Activated naive CD4-positive, alpha-beta T cell treated with anti-CD3 and anti-CD28 coated beads, Interleukin-2, amount 50 U/mL, for 16 hours (primary cell): Measurements from ENCODE around the gene UNC93B1.

Source experiments
- DNase-seq: peaks from one replicate; pipeline ENCODE4 v3.0.0-alpha.2; 2020

Gene UNC93B1, protein sequence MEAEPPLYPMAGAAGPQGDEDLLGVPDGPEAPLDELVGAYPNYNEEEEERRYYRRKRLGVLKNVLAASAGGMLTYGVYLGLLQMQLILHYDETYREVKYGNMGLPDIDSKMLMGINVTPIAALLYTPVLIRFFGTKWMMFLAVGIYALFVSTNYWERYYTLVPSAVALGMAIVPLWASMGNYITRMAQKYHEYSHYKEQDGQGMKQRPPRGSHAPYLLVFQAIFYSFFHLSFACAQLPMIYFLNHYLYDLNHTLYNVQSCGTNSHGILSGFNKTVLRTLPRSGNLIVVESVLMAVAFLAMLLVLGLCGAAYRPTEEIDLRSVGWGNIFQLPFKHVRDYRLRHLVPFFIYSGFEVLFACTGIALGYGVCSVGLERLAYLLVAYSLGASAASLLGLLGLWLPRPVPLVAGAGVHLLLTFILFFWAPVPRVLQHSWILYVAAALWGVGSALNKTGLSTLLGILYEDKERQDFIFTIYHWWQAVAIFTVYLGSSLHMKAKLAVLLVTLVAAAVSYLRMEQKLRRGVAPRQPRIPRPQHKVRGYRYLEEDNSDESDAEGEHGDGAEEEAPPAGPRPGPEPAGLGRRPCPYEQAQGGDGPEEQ

DNA sequence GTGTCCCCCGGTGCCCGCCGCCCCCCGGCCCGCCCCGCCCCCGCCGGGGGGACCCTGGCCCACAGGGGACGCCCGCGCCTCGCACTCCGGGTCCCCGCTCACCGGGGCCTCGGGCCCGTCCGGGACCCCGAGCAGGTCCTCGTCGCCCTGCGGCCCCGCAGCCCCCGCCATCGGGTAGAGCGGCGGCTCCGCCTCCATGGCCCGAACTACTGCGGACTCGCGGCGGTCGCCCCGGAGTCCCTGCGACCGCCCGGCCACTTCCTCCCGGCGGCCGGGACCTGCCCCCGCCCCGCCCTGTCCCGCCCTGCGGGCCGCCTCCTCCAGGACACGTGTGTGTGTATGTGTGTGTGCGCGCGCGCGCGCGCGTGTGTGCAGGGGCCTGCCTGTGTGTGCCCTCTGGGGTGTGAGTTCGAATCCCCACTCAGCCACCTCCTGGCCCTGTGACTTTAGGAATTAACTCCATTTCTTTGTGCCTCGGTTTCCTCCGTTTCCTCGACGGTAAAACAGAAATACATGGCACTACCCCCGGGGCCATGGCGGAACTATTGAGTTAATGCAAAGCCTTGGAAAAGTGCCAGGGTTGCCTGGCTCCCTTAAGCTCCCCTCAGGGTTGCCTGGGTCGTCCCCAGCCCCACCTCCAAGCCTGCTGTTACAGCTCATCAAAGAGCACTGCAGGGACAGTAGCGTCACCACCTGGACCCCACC is at the start of gene UNC93B1:
TSS of gene UNC93B1 (minus strand) at position 252 of the 705 bp plus-strand sequence. CDS start at position 198, 54 bp downstream.
- peak; percentile 82 for DNase-seq

DNA sequence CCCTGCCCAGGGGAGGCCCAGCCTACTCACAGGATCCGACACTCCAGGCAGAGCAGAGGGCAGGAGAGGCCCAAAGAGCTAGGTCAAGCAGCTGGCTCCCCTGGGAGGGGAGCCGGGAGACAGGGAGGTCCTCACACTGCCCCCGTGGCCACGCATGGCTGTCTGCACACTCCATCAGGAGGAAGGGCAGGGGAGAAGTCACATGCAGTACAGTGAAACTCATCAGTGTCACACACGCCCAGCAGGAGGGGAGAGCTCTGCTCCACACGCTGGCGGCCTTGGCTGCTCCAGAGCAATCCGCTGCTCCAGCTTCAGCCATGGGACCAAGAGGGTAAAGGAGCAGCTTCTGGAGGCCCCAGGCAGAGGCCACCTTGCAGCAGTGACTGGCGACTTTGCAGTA is 49.2 kb upstream of the UNC93B1 start:
- DNase-seq = no peak

DNA sequence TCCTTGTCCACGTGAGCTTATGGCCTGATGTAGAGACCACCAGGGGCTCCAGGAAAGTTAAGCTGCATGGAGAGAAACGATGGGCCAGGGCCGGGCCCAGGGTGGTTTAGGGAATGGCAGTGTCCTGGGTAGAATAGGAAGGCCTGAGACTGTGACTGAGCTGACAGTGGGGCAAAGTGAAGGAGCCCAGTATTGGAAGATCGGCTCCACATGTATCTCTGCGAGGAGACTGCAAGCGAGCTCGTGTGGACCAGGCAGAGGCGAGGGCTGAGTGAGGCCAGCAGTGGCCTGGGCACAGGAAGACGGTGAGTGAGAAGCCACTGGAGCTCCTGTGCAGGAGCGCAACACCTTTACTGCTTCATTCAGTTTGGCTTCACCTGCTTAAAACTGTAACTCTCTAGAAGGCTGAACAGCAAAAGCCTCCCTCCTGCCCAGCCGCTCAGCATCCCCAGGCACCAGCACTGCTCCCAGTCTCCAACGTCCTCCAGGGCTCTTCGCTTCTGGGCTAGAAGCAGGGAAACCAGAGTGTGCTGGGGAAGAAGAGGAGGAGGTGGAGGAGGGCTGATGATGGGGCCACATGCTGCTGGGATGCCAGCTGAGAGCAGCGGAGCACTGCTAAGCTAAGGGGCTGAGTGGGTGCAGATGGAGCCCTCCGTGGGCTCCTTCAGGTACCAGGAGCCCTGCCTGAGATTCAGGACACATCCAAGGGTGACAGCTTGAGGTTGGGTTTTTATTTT is 48.4 kb upstream of the UNC93B1 start:
- DNase-seq = no peak

DNA sequence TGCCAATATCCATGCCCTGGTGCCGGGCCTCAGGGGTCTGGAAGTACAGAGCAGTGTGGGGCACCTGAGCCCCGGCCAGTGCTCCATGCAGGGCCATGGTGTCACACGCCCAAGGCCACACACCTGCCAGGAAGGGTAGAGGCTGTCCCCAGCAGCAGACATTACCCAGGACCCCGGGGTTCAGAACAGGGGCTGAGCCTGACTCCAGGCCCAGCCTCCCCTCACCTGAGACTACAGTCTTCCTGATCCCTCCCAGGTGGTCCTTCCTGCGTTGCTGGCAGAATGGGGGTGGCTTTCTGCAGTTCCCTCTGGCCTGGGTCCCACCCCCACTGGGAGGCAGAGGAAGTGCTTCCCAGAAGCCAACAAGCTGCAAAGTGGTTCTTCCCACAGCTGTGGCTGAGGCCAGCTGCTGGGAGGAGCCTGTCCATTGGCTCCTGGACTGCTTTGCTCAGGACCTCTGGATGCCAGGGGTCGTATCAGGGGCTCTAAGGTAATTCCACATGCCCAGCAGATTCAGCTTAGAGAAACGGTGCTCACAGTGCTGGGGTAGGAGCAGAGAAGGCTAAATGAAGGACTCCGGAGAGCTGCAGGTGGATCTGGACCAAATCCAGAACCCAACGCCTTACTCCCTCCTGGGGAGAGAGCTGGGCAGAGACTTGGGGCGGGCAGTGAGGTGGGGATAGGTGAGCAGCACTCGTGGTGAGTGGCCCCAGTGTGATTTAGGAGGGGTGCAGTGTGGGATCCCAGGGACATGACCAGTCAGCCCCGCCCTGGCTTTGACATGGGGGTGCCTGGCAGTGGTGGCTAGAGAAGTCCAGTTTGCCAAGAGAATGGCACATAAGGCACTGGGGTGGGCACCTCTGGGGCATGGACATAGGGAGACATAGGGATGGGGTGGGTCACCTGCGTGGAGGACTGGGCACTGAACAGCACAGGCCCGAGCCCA is 47.6 kb upstream of the UNC93B1 start:
- DNase-seq = no peak

DNA sequence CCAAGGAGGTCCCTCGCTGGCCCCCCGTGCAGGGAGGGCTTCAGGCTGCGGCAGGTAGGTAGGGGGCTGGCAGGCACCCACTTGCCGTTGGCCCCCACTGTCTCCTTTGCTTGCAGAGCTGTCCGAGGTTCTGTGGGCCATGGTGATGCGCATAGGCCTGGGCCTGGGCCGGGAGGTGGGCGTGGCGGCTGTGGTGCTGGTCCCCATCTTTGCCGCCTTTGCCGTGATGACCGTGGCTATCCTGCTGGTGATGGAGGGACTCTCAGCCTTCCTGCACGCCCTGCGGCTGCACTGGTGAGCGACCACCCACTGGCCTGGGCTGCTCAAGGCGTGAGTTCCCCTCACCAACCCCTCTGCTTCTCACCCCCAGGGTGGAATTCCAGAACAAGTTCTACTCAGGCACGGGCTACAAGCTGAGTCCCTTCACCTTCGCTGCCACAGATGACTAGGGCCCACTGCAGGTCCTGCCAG is 46.5 kb upstream of the UNC93B1 start:
- DNase-seq = no peak

DNA sequence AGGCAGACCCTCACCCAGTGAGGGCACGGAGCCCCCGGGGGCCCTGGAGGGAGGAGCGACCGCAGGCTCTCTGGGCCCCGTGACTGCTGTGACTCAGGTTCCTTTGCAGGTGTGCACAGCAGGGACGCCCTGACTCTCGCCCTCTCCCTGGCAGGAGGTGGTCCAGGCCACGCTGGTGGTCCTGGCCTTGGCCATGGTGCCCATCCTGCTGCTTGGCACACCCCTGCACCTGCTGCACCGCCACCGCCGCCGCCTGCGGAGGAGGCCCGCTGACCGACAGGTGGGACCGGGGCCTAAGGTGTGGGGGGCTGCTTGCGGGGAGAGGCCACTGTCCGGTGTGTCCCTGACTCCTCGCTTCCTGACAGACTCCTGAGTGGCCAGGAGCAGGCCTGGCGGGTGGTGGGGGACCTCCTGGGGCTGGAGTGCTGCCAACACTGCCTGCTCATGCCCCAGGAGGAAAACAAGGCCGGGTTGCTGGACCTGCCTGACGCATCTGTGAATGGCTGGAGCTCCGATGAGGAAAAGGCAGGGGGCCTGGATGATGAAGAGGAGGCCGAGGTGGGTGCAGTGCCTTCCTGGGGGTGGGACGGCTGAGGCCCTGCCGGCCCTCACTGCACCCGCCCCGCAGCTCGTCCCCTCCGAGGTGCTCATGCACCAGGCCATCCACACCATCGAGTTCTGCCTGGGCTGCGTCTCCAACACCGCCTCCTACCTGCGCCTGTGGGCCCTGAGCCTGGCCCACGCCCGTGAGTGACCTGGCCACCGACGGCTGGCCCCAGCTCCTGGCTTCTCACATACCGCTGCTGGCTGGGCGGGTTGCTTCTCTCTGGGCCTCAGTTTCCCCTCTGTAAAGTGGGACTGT is 45.8 kb upstream of the UNC93B1 start:
- DNase-seq = no peak

DNA sequence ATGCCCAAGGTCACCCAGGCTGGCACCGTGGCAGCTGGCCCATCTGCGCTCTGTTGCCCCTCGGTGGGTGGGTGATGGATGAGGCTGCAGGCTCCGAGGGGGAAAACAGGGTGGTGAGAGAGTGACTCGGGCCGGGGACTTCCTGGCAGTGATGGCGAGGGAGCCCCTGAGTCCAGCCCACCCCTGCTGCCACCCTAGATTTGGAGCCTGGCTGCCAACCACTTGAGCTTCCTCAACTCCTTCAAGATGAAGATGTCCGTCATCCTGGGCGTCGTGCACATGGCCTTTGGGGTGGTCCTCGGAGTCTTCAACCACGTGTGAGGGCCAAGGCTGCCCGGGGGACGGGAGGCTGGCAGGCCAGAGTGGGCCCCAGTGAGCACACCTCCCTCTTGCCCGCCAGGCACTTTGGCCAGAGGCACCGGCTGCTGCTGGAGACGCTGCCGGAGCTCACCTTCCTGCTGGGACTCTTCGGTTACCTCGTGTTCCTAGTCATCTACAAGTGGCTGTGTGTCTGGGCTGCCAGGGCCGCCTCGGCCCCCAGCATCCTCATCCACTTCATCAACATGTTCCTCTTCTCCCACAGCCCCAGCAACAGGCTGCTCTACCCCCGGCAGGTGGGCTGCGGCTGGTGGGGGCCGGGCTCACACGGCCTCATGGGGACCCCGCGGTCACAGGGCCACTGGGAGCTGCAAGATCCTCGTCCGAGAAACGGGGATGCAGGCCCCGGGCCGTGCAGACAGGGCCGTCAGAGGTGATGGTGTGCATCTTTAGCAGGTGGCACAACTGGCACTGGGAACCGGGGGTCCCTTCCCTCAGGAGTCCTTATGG is 45.0 kb upstream of the UNC93B1 start:
- DNase-seq = no peak

DNA sequence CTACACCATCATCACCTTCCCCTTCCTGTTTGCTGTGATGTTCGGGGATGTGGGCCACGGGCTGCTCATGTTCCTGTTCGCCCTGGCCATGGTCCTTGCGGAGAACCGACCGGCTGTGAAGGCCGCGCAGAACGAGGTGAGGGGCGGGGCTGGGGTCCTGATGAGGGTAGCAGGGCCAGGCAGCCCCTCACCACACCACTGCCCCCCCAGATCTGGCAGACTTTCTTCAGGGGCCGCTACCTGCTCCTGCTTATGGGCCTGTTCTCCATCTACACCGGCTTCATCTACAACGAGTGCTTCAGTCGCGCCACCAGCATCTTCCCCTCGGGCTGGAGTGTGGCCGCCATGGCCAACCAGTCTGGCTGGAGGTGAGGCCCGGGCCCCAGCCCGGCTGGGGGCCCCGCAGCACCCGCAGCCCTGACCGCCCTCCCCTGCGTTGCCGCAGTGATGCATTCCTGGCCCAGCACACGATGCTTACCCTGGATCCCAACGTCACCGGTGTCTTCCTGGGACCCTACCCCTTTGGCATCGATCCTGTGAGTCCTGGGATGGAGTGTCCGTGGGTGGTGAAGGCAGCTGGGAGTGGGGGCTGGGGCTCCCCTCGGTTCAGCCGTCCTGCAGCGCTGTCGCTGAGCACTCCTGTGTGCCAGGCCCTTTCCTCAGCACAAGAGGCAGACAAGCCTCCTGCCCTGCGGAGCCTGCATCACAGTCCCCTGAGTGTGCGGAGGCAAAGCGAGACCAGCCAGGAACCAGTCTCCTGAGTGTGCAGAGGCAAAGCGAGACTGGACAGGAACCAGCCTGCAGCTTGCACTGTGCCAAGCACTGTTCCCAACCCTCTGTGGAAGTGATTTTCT is 43.8 kb upstream of the UNC93B1 start:
- no peak for DNase-seq

DNA sequence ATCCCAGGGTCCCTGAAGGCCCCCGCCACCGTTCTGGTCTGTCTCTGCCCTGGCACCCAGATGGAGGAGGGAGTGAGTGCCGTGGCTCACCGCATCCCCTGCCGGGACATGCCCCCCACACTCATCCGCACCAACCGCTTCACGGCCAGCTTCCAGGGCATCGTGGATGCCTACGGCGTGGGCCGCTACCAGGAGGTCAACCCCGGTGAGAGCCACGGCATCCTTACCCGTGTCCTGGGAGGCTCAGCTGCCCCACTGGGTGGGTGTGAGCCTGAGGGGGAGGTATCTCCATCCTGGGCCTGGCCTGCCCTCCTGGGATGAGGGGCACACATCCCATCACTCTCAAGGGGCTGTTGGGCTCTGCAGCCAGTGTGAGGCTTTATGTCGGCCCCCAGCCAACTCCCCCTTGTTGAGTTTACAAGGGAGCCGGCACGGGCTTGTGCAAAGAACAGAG is 41.0 kb upstream of the UNC93B1 start:
- no peak for DNase-seq

DNA sequence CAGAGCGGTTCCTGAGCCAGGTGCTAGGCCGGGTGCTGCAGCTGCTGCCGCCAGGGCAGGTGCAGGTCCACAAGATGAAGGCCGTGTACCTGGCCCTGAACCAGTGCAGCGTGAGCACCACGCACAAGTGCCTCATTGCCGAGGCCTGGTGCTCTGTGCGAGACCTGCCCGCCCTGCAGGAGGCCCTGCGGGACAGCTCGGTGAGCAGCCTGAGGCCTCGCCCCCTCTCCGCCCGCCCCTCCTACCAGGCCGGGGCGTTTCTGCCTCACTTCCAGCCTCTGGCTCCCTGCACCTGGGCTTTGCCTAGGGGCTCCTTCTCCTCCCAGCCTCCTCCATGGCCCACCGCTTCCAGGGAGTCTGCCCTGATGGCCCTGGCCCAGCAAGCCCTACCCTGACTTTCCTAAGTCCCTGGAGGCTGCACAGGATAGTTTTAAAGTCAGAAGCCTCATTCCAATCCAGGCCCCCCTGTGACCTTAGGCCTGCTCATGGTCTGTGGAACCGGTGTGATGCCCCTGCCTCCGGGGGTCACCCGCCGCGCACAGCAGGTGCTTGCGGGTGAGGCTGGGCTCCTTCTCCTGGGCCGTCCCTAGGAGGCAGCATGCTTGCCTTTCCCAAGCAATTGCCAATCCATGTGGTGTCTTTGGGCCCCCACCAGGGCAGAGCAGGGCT is 40.4 kb upstream of the UNC93B1 start:
- DNase-seq = no peak

DNA sequence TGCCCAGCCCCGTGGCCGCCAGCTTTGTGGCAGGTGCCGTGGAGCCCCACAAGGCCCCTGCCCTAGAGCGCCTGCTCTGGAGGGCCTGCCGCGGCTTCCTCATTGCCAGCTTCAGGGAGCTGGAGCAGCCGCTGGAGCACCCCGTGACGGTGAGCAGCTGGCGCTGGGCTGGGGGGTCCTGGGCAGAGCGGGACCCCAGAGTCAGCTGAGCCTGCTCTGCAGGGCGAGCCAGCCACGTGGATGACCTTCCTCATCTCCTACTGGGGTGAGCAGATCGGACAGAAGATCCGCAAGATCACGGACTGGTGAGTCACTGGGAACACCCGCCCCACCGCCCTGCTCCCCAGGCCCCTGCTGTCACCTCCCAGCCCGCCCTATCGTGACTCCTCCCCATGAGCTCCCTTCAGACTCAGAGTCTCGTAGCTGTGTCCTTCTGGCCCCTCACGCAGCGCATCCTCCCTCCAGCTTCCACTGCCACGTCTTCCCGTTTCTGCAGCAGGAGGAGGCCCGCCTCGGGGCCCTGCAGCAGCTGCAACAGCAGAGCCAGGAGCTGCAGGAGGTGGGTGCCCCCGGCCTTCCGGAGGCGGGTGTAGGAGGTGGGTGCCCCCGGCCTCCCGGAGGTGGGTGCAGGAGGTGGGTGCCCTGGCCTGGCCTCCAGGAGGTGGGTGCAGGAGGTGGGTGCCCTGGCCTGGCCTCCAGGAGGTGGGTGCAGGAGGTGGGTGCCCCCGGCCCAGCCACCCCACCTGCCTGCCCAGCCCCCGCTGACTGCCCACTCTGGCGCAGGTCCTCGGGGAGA is 39.6 kb upstream of the UNC93B1 start:
- DNase-seq = no peak

DNA sequence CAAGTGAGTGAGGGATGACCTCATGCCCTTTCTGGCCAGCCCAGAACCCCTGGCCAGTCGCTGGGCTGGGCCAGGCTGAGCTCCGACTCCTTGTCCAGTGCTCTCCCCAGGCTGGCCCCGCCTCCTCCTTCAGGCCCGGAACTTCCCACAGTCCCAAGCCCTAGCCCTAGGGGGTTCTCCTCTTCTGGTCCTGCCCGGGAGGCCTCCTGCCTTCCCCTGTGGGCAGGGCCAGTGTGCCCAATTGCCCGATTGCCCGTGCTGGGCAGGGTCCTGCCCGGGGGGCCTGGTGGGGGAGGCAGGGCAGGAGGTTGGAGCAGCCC is 39.1 kb upstream of the UNC93B1 start:
- DNase-seq = no peak

DNA sequence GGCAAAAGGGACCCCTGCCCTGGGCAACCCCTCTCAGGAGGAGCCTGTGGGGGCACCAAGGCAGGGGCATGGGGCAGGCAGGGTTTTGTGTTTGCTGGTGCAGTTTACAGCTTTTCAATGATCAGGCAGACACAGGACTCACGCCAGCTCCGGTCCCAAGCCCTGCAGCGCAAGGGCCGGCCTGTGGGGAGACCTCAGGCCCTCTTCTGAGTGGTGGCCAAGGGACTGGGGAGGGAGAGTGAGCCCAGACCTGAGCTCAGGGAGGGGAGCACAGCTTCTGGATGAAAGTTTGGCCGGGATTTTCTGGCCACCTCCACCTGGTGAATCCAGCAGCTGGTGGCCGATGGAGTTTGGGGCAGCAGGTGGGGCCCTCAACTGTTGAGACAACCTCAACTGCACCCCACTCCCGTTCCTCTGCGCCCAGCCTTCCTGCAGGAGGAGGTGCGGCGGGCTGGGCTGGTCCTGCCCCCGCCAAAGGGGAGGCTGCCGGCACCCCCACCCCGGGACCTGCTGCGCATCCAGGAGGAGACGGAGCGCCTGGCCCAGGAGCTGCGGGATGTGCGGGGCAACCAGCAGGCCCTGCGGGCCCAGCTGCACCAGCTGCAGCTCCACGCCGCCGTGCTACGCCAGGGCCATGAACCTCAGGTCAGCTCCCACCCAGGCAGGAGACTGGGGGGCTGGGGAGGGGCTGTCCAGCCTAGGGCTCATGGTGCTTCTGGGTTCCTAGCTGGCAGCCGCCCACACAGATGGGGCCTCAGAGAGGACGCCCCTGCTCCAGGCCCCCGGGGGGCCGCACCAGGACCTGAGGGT is 38.5 kb upstream of the UNC93B1 start:
- no peak for DNase-seq

DNA sequence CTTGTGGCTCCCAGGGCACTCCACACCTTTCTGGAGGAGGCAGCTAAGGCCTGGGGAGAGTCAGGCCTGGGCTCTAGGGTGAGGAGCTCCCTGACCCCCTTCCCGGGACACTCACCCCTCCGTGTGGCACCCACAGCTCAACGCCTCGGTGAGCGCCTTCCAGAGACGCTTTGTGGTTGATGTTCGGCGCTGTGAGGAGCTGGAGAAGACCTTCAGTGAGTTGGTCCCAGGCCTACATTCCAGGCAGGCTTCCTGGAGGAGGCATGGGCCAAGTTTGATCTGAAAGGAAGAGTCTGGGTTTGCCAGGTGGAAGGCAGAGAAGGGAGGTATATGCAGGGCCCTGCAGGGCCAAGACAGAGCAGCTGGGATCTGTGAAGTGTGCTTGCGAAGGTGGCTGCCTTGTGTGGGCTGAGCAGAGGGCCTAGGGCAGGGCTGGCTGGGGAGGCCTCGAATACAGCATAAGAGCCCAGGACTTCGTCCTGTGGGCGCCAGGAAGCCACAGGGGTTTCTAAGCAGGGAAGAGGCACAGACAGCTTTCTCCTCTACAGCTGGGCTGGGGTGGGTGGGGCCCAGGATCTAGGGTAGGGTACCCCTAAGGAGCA is 37.8 kb upstream of the UNC93B1 start:
- DNase-seq = no peak

DNA sequence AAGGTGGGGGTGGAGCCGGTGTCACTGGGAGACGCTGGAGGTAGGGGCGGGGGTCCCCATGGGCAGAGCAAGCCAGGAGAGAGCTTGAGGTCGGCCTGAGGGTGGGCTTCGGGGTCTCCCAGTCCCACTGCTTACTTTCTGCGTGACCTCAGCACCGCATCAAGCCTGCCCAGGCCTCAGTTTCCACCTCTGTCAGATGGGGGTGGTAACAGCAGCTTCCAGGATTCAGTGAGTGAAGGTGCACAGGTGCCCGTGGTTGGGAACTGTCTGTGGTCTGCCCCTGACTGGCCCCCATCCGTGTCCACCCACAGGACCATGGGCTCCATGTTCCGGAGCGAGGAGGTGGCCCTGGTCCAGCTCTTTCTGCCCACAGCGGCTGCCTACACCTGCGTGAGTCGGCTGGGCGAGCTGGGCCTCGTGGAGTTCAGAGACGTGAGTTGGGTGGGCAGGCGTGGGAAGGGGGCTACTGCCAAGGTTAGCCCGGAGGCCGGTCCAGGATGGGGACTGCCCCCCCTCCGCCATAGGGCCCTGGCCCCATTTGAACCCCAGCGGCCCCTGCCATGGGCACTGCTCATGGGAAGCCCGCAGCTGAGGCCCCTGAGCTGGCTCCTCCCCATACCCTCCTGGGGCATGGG is 37.2 kb upstream of the UNC93B1 start:
- DNase-seq = no peak
